Measurements from ENCODE around the gene INPP4B. TPM values are rescaled to one million over a fixed set of nuclear protein-coding genes. Genes with fewer than 3 reads are reported as not detected.

INPP4B gene
- total RNA-seq, 1 experiment from 2014 or later: 41.0 TPM

DNA sequence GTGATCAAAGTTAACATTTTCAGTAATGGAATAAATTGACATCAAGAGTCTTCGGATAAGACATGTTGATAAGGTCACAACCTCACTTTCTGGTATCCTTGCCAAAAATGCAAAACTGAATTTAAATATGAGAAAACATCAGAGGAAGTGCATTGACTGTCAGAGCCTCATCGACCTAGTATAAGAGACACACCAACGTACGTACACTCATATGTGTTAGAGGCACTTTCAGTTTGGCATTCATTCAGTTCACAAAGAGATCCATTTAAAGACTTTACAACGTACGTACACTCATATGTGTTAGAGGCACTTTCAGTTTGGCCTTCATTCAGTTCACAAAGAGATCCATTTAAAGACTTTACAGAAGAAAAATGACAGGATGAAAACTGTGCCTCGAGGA is 280.3 kb downstream of the INPP4B start:
- H4K20me1 ChIP-seq (ENCODE audit: low read length): no peaks in the 10 kb centered on the region
- H3K9me2 ChIP-seq (replicated peaks; ENCODE audit: low read length): no peaks in the 10 kb centered on the region
- TF ChIP-seq EZH2 (IDR thresholded peaks at IDR 0.05; ENCODE audit: low read length, unreplicated experiment): no peak
- TF ChIP-seq EZH2phosphoT487 (IDR thresholded peaks at IDR 0.05; ENCODE audit: borderline replicate concordance, low read length): no peak
- no peak for TF ChIP-seq CTCF (conservative IDR thresholded peaks at IDR 0.05; ENCODE audit: low read depth, low read length)
- no peaks in the 10 kb centered on the region for H3K27me3 ChIP-seq (ENCODE audit: low read length)
- H2AFZ ChIP-seq (ENCODE audit: low read length): no peak overlapping the region
- H3K27ac ChIP-seq (ENCODE audit: low read length): no peak overlapping the region
- H3K9me3 ChIP-seq (ENCODE audit: low read length): no peaks in the 10 kb centered on the region
- H3F3A ChIP-seq (ENCODE audit: low read length, unreplicated experiment): no peaks in the 10 kb centered on the region
- ChIA-PET CTCF (no interaction called here), POLR2A (ENCODE audit: unreplicated experiment) (no interaction called here)
- no peaks in the 10 kb centered on the region for H3K36me3 ChIP-seq (ENCODE audit: low read depth, low read length)
- H3K9ac ChIP-seq (ENCODE audit: low read length): no peak overlapping the region
- intact Hi-C loops (cut with micrococcal nuclease): no loop called here
- peaks cover 6% of the 10 kb centered on the region; the same call in 1 of the 2 replicates for H3K4me1 ChIP-seq (ENCODE audit: insufficient read depth, low read length)
- no peak overlapping the region for H3K4me2 ChIP-seq (ENCODE audit: low read length)
- BruUV-seq (replicated peaks): no TSS peak
- no peak overlapping the region for H3K4me3 ChIP-seq (ENCODE audit: low read length)
- DNase-seq: no peak
- H3K79me2 ChIP-seq (ENCODE audit: low read length): no peaks in the 10 kb centered on the region
- no peak for ATAC-seq

GRCh38 chr4:142563682-142564291 is 282.3 kb downstream of the INPP4B start:
- Histone ChIP-seq H3K9me2 (replicated peaks; ENCODE audit: low read length) (no peaks in the 10 kb centered on the region), H3K9ac (ENCODE audit: low read length) (no peak overlapping the region), H3K27ac (ENCODE audit: low read length) (no peak overlapping the region), H3F3A (ENCODE audit: low read length, unreplicated experiment) (no peaks in the 10 kb centered on the region), H3K79me2 (ENCODE audit: low read length) (no peaks in the 10 kb centered on the region), H4K20me1 (ENCODE audit: low read length) (no peaks in the 10 kb centered on the region), H2AFZ (ENCODE audit: low read length) (no peak overlapping the region), H3K36me3 (ENCODE audit: low read depth, low read length) (no peaks in the 10 kb centered on the region), H3K4me3 (ENCODE audit: low read length) (no peak overlapping the region), H3K4me2 (ENCODE audit: low read length) (no peak overlapping the region), H3K27me3 (ENCODE audit: low read length) (no peaks in the 10 kb centered on the region), H3K9me3 (ENCODE audit: low read length) (no peaks in the 10 kb centered on the region), H3K4me1 (ENCODE audit: insufficient read depth, low read length) (peaks cover 6% of the 10 kb centered on the region; the same call in 1 of the 2 replicates)
- no TSS peak for BruUV-seq (replicated peaks)
- ChIA-PET POLR2A (ENCODE audit: unreplicated experiment) (no interaction called here), CTCF (no interaction called here)
- ATAC-seq: no peak
- no peak for DNase-seq
- TF ChIP-seq EZH2 (IDR thresholded peaks at IDR 0.05; ENCODE audit: low read length, unreplicated experiment) (no peak), CTCF (conservative IDR thresholded peaks at IDR 0.05; ENCODE audit: low read depth, low read length) (no peak), EZH2phosphoT487 (IDR thresholded peaks at IDR 0.05; ENCODE audit: borderline replicate concordance, low read length) (no peak)
- intact Hi-C loops (cut with micrococcal nuclease): no loop called here

- DNase-seq (no peak), ATAC-seq (no peak)
- BruUV-seq (replicated peaks): no TSS peak
- Histone ChIP-seq H3K9me3 (ENCODE audit: low read length) (no peaks in the 10 kb centered on the region), H3K4me3 (ENCODE audit: low read length) (no peak overlapping the region), H3K27me3 (ENCODE audit: low read length) (no peaks in the 10 kb centered on the region), H2AFZ (ENCODE audit: low read length) (no peak overlapping the region), H3F3A (ENCODE audit: low read length, unreplicated experiment) (no peaks in the 10 kb centered on the region), H3K4me2 (ENCODE audit: low read length) (no peak overlapping the region), H3K36me3 (ENCODE audit: low read depth, low read length) (no peaks in the 10 kb centered on the region), H3K27ac (ENCODE audit: low read length) (no peak overlapping the region), H3K79me2 (ENCODE audit: low read length) (no peaks in the 10 kb centered on the region), H3K4me1 (ENCODE audit: insufficient read depth, low read length) (peaks cover 5% of the 10 kb centered on the region), H3K9ac (ENCODE audit: low read length) (no peak overlapping the region), H3K9me2 (replicated peaks; ENCODE audit: low read length) (0 out of 2 replicates have a peak, but pooled peaks cover 4% of the 10 kb centered on the region), H4K20me1 (ENCODE audit: low read length) (no peaks in the 10 kb centered on the region)
- ChIA-PET POLR2A (ENCODE audit: unreplicated experiment) (no interaction called here), CTCF (no interaction called here)
- TF ChIP-seq EZH2phosphoT487 (IDR thresholded peaks at IDR 0.05; ENCODE audit: borderline replicate concordance, low read length): no peak
- no peak for TF ChIP-seq EZH2 (IDR thresholded peaks at IDR 0.05; ENCODE audit: low read length, unreplicated experiment)
- no peak for TF ChIP-seq CTCF (conservative IDR thresholded peaks at IDR 0.05; ENCODE audit: low read depth, low read length)
- intact Hi-C loops (cut with micrococcal nuclease): no loop called here
Measured at GRCh38 chr4:142559986-142560385, 286.1 kb downstream of the INPP4B start.

All from PC-3 (cell line).